GM18505 (cell line): ENCODE measurements around the gene MPPED1.

ENCODE experiments used
- ATAC-seq: cut with Tn5 transposase; IDR thresholded peaks from one replicate; pipeline ENCODE4 v1.9.1; 2021; ENCODE audit not compliant: unreplicated experiment
- POLR2A ChIP-seq: IDR thresholded peaks from 4 replicates; pipeline ENCODE4 v1.6.1; 2011; ENCODE audit warnings: borderline replicate concordance; ENCODE audit not compliant: insufficient read depth, insufficient read length; ENCODE audit errors: extremely low read depth

The MPPED1 gene

GRCh38 chr22:43423046-43423445 is 11.2 kb downstream of the MPPED1 start:
- no peak for TF ChIP-seq POLR2A
- ATAC-seq: no peak

GRCh38 chr22:43424201-43424600 is 12.4 kb downstream of the MPPED1 start:
- no peak for ATAC-seq
- TF ChIP-seq POLR2A: no peak

DNA sequence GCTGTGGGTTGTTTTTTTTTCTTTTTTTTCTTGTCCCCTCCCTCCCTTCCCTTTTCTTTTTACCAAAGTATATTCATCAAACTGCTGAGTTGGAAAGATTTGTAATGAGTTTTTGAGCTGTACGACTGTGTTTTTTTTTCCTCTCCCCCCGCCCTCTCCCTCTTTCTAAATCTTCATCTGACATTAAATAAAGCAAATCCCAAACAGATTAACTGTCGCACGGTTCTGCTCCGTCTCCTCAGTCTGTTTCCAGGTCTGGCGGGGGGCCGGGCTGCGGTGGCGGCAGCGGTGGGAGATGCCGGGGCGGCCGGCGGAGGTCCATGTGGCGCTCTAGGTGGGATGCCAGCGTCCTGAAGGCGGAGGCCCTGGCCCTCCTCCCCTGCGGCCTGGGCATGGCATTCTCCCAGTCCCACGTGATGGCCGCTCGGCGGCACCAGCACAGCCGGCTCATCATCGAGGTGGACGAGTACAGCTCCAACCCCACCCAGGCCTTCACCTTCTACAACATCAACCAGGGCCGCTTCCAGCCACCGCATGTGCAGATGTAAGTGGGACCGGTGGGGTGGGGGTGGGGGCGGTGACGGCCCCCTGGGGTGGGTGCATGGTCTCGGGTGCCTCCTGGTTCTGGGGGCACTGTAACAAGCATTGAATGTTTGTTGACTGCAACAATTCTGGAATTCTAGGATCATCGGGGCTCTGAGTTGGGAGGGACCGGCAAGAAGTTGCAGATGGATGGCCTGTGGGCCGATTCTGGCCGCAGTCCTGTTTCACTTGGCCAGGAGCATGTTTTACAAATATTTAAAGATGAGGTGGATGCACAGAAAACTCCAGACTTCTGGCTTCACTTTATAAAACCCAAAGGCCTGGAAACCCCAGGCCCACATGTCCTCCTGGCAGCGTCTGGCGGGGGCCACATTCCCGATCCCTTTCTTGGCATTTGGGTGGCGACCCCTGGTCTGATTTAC is 13.1 kb downstream of the MPPED1 start:
- no peak for ATAC-seq
- TF ChIP-seq POLR2A: no peak

DNA sequence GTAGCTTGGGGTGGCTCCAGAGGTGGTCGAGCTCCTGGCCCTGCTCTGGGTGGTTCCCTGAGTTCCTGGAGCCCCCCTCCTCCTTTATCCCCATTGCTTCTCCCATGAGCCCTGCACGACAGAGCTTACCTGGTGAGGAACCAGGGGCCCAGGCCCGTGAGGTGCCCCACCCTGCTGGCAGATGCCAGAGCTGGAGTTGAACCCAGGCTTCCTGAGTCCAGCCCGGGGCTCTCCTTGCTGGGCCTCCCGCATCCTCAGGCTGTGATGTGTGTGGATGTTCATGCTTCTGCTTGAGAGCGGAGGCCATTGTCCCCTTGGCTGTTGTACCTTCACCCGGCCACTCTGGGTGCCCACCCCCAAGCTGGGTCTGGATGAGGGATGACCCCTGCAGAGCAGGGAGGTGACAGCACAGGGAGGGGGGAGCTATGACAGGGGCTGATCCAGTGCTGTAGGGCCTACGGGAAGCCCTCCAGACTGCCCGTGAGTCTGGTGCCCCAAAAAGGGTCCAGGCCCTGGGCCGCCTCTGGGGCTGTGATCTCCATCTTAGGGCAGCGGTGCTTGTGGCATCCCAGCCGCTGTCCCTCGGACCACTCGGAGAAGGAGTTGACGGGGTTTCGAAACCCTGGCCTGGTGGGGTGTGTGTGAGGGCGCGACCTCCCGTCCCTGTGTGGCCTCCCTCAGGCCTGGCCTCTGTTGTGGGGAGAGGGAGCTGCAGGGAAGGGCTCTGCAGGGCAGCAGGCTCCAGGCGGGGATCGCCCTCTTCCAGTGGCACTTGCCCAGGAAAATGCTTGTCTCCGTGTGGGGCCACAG is 14.4 kb downstream of the MPPED1 start:
- no peak for TF ChIP-seq POLR2A
- ATAC-seq: no peak

- TF ChIP-seq POLR2A: no peak
- no peak for ATAC-seq
Measured at GRCh38 chr22:43426816-43427215, 15.0 kb downstream of the MPPED1 start.

GRCh38 chr22:43427296-43428004 is 15.6 kb downstream of the MPPED1 start:
- no peak for ATAC-seq
- no peak for TF ChIP-seq POLR2A

DNA sequence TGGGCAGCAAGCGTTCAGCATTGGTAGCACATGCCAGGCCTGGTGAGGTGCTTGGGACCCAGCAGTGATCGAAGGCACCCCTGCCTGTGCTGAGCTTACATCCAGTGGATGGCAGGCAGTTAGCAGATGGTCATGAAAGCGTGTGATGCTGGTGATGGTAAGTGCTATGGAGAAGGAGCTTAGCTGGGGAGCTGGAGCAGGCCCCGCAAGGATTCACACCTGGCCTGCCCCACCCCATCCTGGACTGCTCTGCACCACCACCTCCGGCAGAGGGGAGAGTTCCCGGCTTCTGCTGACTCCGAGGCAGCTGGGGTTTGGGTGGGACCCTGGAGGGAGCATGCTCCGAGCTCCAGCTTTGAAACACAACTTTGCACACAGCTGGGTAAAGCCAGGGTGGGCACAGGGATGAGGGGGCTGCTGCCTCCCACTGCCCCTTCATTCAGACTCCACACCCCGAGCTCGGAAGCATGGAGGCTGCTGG is 16.2 kb downstream of the MPPED1 start:
- no peak for ATAC-seq
- TF ChIP-seq POLR2A: no peak

- no peak for TF ChIP-seq POLR2A
- ATAC-seq: no peak
Measured at GRCh38 chr22:43428521-43428920, 16.7 kb downstream of the MPPED1 start.

- ATAC-seq: no peak
- TF ChIP-seq POLR2A: no peak
Measured at GRCh38 chr22:43429426-43429825, 17.6 kb downstream of the MPPED1 start.

DNA sequence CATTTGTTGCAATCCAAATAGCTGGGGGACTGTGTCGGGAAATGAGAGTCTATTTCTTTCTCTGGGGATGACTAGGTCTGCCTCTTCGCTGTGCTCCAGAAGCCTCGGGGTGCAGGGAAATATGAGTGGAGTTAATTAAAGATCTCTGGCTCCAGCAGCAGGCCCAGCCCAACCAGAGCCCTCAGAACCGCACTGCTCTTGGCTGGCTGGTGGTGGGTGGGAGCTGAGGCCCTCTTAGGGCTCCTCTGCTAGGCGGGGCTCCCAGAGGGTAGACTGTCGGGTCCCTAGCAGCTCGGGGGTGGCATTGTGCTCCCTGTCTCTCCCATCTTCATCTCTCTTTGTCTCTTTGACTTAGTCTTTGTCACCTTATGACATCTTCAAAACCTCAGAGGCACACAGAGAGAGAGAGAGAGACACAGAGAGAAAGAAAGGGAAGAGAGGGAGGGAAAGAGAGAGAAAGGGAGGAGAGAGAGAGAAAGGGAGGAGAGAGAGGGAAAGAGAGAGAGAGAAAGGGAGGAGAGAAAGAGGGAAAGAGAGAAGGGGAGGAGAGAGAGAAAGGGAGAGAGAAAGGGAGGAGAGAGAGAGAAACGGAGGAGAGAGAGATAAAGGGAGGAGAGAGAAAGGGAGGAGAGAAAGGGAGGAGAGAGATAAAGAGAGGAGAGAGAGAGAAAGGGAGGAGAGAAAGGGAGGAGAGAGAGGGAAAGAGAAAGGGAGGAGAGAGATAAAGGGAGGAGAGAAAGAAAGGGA is 20.2 kb downstream of the MPPED1 start:
- TF ChIP-seq POLR2A: no peak
- ATAC-seq: no peak

- no peak for TF ChIP-seq POLR2A
- ATAC-seq: no peak
Measured at GRCh38 chr22:43432883-43433415, 21.1 kb downstream of the MPPED1 start.

DNA sequence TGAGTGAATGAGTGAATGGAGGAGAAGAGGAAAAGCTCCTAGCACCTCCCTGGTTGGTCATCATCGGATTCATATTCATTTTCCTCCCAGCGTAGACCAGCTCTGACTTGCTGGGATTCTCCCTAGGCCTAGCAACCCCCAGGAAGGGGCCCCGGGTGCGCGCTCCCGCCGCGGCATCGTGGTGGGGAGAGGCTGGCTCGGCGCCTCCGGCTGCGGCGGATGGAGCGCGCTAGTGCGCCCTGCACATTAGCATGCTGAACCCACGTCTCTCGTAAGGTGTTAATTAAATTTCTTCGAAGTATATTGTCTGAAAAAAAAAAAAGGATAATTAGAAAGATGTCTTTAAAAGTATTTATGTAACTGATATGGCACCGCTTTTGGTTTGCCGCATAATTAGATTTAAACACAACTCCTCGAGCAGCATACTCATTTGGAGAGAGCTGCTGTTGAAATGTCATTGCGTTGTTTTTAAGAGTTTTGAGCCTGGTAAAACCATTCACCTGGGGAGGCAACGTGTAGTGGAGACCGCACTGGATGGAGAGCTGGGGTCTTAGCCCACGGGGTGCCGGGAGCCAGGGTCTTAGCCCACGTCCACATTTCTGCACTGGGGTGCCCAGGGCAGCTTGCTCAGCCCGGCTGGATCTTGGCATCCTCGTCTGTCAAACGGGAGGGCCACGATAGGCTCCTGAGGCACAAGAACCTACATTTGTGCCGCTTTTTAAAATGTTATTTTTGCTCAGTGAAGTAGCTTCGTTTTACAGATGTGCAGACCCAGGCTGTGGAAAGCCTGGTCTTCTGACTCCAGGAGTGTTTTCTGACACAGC is 21.8 kb downstream of the MPPED1 start:
- no peak for ATAC-seq
- no peak for TF ChIP-seq POLR2A

DNA sequence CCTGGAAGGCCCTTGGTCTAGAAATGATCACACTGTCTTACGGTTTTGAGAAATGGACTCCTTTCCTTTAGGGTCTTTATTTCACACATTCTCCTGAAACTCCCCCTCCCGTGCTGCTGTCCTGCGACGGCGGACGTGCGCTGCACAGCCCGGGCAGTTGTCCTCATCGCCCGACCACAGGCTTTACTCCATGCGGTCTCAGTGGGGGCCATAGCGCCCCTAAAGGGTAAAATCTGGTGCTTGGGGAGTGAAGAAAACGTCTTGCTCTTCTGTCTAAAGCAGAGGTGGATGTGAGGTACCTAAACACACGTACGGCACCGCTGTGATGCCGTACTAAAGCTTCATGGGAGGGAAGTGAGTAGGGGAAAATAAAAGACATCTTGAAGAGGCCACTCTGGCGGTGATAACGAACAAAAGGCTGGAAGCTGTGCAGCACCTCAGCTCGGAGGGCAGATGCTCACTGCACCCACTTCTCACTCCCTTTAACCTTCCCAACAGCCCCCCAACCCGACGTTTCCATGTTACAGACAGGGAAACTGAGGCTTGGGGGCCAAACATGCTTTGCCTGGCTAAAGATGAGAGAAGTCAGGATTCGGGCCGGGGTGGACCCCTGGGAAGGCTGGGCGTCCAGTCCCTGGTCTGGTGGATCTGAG is 22.6 kb downstream of the MPPED1 start:
- no peak for ATAC-seq
- no peak for TF ChIP-seq POLR2A
